OCI-LY7 (cell line): ENCODE results near the gene PHF21B. TPM values are rescaled to one million over a fixed set of nuclear protein-coding genes. Genes with fewer than 3 reads are reported as not detected.

Source experiments
- BruUV-seq: library from RNA; stranded (reverse); fragments of 400-500 nt; replicated peaks from 2 replicates; lab custom pipeline; 2021; lab: Mats Ljungman, UMichigan
- CTCF ChIA-PET: fragments of 300-600 bp; sonication (Branson Sonifier 250); formaldehyde crosslinking; loops from one replicate; lab custom pipeline; 2022; ENCODE audit warnings: antibody characterized with exemption; ENCODE audit not compliant: unreplicated experiment; lab: Charles Lee
- POLR2A ChIA-PET: fragments of 300-600 bp; sonication (Branson Sonifier 250); formaldehyde crosslinking; loops from one replicate; lab custom pipeline; 2022; ENCODE audit warnings: antibody characterized with exemption; lab: Charles Lee
- DNase-seq: peaks from one replicate; pipeline ENCODE4 v3.0.0-alpha.2; 2015; ENCODE audit warnings: low spot score
- H2AFZ ChIP-seq: fragments of 200-600 bp; sonication (generic), shearing (Covaris generic); 2 replicates; pipeline ENCODE4 v1.6.1; 2014; ENCODE audit warnings: mild to moderate bottlenecking, antibody characterized with exemption, low read length, moderate library complexity
- H3K27ac ChIP-seq: fragments of 200-600 bp; sonication (generic); 2 replicates; pipeline ENCODE4 v1.5.1; 2014; ENCODE audit warnings: mixed run types, low read depth, mild to moderate bottlenecking, moderate library complexity, low read length, inconsistent platforms; ENCODE audit not compliant: poor library complexity, severe bottlenecking
- H3K36me3 ChIP-seq: fragments of 200-600 bp; sonication (generic); 2 replicates; pipeline ENCODE4 v1.6.1; 2014; ENCODE audit warnings: mild to moderate bottlenecking, antibody characterized with exemption, low read length, moderate library complexity, mixed read lengths; ENCODE audit not compliant: insufficient read depth
- H3K4me1 ChIP-seq: fragments of 200-600 bp; sonication (generic); 2 replicates; pipeline ENCODE4 v1.5.1; 2014; ENCODE audit warnings: mild to moderate bottlenecking, low read length; ENCODE audit not compliant: insufficient read depth, poor library complexity, severe bottlenecking
- H3K4me2 ChIP-seq: fragments of 200-600 bp; sonication (generic); 2 replicates; pipeline ENCODE4 v1.6.1; 2014; ENCODE audit warnings: mild to moderate bottlenecking, low read length
- H3K4me3 ChIP-seq: fragments of 200-600 bp; sonication (generic); 2 replicates; pipeline ENCODE4 v1.5.1; 2014; ENCODE audit warnings: mild to moderate bottlenecking, low read depth, low read length; ENCODE audit not compliant: poor library complexity, severe bottlenecking
- H3K79me2 ChIP-seq: fragments of 200-600 bp; sonication (generic); 2 replicates; pipeline ENCODE4 v1.6.1; 2016; ENCODE audit warnings: low read depth, mild to moderate bottlenecking, low read length, moderate library complexity, mixed read lengths; ENCODE audit not compliant: insufficient read depth
- H3K9me2 ChIP-seq: fragments of 200-600 bp; sonication (generic); 2 replicates; pipeline ENCODE4 v1.6.1; 2016; ENCODE audit warnings: mild to moderate bottlenecking, low read length, mixed read lengths; ENCODE audit not compliant: insufficient read depth
- H3K9me3 ChIP-seq: fragments of 200-600 bp; sonication (generic); 2 replicates; pipeline ENCODE4 v1.6.1; 2014; ENCODE audit warnings: mild to moderate bottlenecking, mixed run types, low read length, mixed read lengths
- H4K20me1 ChIP-seq: fragments of 200-600 bp; sonication (generic); 2 replicates; pipeline ENCODE4 v1.6.1; 2014; ENCODE audit warnings: mild to moderate bottlenecking, antibody characterized with exemption, low read length, moderate library complexity, mixed read lengths; ENCODE audit not compliant: insufficient read depth
- CTCF ChIP-seq: fragments of 200-600 bp; sonication (generic); conservative IDR thresholded peaks from 2 replicates; pipeline ENCODE4 v1.5.1; 2014; ENCODE audit warnings: mild to moderate bottlenecking, antibody characterized with exemption, low read length, moderate library complexity, mixed read lengths
- EZH2phosphoT487 ChIP-seq: fragments of 200-600 bp; sonication (generic); IDR thresholded peaks from 2 replicates; pipeline ENCODE4 v1.6.1; 2018; ENCODE audit warnings: low read depth, borderline replicate concordance, mild to moderate bottlenecking, mixed run types, antibody characterized with exemption, low read length, moderate library complexity, mixed read lengths
- intact Hi-C: fragments of 100-400 bp; cut with micrococcal nuclease; formaldehyde crosslinking; loops from one replicate; pipeline ENCODE4 v1.10.0; 2022; ENCODE audit not compliant: unreplicated experiment
- total RNA-seq, 2 experiments: library from RNA; depleted of rRNA in 1 of 2; stranded (reverse); fragments of >200 nt in 1 of 2; shearing (Covaris generic) in 1 of 2; gene quantifications; 2 replicates each; pipeline ENCODE4 v1.2.3, GENCODE V29; 2014 to 2022

PHF21B gene
- total RNA-seq, 2 experiments from 2014 or later = 9.4 to 12.4 TPM

- no TSS peak for BruUV-seq
- Histone ChIP-seq H4K20me1 (no peaks in the 10 kb centered on the region), H2AFZ (no peak overlapping the region), H3K9me2 (no peaks in the 10 kb centered on the region), H3K36me3 (no peaks in the 10 kb centered on the region), H3K4me1 (no peaks in the 10 kb centered on the region), H3K79me2 (no peaks in the 10 kb centered on the region), H3K27ac (no peak overlapping the region), H3K9me3 (no peaks in the 10 kb centered on the region), H3K4me3 (no peak overlapping the region), H3K4me2 (no peak overlapping the region)
- ChIA-PET CTCF (no interaction called here), POLR2A (interaction anchor here (0.5 kb wide), 1 partner anchor 52 kb away, joined by 6 read pairs; no protein-coding TSS in a partner anchor)
- no peak for TF ChIP-seq EZH2phosphoT487
- no peak for TF ChIP-seq CTCF
- intact Hi-C loops = no loop called here
- no peak for DNase-seq
Measured at GRCh38 chr22:44876921-44877320, 132.9 kb downstream of the PHF21B start.

GRCh38 chr22:44871782-44872181 lies 138.0 kb downstream of the PHF21B start:
- Histone ChIP-seq H3K79me2 (no peaks in the 10 kb centered on the region), H3K4me1 (no peaks in the 10 kb centered on the region), H2AFZ (no peak overlapping the region), H3K4me2 (no peak overlapping the region), H4K20me1 (no peaks in the 10 kb centered on the region), H3K27ac (no peak overlapping the region), H3K9me3 (no peaks in the 10 kb centered on the region), H3K9me2 (no peaks in the 10 kb centered on the region), H3K36me3 (no peaks in the 10 kb centered on the region), H3K4me3 (no peak overlapping the region)
- TF ChIP-seq EZH2phosphoT487 (no peak), CTCF (no peak)
- no peak for DNase-seq
- ChIA-PET POLR2A (interaction anchor here (0.6 kb wide), 1 partner anchor 408 kb away, joined by 3 read pairs; no protein-coding TSS in a partner anchor), CTCF (no interaction called here)
- no TSS peak for BruUV-seq
- intact Hi-C loops = no loop called here

GRCh38 chr22:44870021-44870420 lies 139.8 kb downstream of the PHF21B start:
- DNase-seq = no peak
- H3K9me2 ChIP-seq = no peaks in the 10 kb centered on the region
- intact Hi-C loops = no loop called here
- BruUV-seq = no TSS peak
- no peaks in the 10 kb centered on the region for H3K4me1 ChIP-seq
- H3K79me2 ChIP-seq = no peaks in the 10 kb centered on the region
- H3K27ac ChIP-seq = no peak overlapping the region
- no peak overlapping the region for H3K4me3 ChIP-seq
- POLR2A ChIA-PET = no interaction called here
- no peaks in the 10 kb centered on the region for H4K20me1 ChIP-seq
- no peaks in the 10 kb centered on the region for H3K9me3 ChIP-seq
- H3K4me2 ChIP-seq = no peak overlapping the region
- CTCF ChIA-PET = no interaction called here
- H2AFZ ChIP-seq = no peak overlapping the region
- H3K36me3 ChIP-seq = no peaks in the 10 kb centered on the region
- TF ChIP-seq CTCF (no peak), EZH2phosphoT487 (no peak)
